ENCODE results near the gene SF1. TPM values are rescaled to one million over a fixed set of nuclear protein-coding genes. Genes with fewer than 3 reads are reported as not detected.

Gene SF1
- total RNA-seq, 1 experiment from 2014 or later = 83.7 TPM

Other genes with a start within 250 kb of the SF1 start
- gene SLC22A11, start 222.6 kb downstream of the SF1 start, total RNA-seq (2014; rRNA removed; shearing (Covaris generic)) = not detected in 2 replicates
- gene SLC22A12, start 187.3 kb downstream of the SF1 start, total RNA-seq (2014; rRNA removed; shearing (Covaris generic)) = not detected in 2 replicates
- gene NRXN2, start 55.3 kb downstream of the SF1 start, total RNA-seq (2014; rRNA removed; shearing (Covaris generic)) = 0.12 TPM in 1 of 2 replicates, not detected in the other
- gene RASGRP2, start 34.4 kb downstream of the SF1 start, total RNA-seq (2014; rRNA removed; shearing (Covaris generic)) = 0.42 TPM in 1 of 2 replicates, not detected in the other
- gene PYGM, start 18.6 kb downstream of the SF1 start, total RNA-seq (2014; rRNA removed; shearing (Covaris generic)) = 0.05 and 0.10 TPM in 2 replicates
- gene MAP4K2, start 24.7 kb upstream of the SF1 start, total RNA-seq (2014; rRNA removed; shearing (Covaris generic)) = 11.2 and 23.3 TPM in 2 replicates
- gene MEN1, start 32.0 kb upstream of the SF1 start, total RNA-seq (2014; rRNA removed; shearing (Covaris generic)) = 7.0 and 18.6 TPM in 2 replicates
- 0.02 and 0.54 TPM in 2 replicates for gene CDC42BPG, start 66.1 kb upstream of the SF1 start, total RNA-seq (2014; rRNA removed; shearing (Covaris generic))
- gene EHD1, start 100.1 kb upstream of the SF1 start, total RNA-seq (2014; rRNA removed; shearing (Covaris generic)) = 38.4 and 57.9 TPM in 2 replicates
- gene ATG2A, start 138.7 kb upstream of the SF1 start, total RNA-seq (2014; rRNA removed; shearing (Covaris generic)) = 12.6 and 16.0 TPM in 2 replicates
- 21.5 and 39.7 TPM in 2 replicates for gene PPP2R5B, start 146.1 kb upstream of the SF1 start, total RNA-seq (2014; rRNA removed; shearing (Covaris generic))
- not detected in 2 replicates for gene GPHA2, start 157.4 kb upstream of the SF1 start, total RNA-seq (2014; rRNA removed; shearing (Covaris generic))
- gene MAJIN, start 193.6 kb upstream of the SF1 start, total RNA-seq (2014; rRNA removed; shearing (Covaris generic)) = not detected in 2 replicates
- 5.9 and 6.2 TPM in 2 replicates for gene BATF2, start 218.4 kb upstream of the SF1 start, total RNA-seq (2014; rRNA removed; shearing (Covaris generic))
- gene ARL2, start 235.6 kb upstream of the SF1 start, total RNA-seq (2014; rRNA removed; shearing (Covaris generic)) = 137 and 169 TPM in 2 replicates
- 17.8 and 18.3 TPM in 2 replicates for gene SNX15, start 248.9 kb upstream of the SF1 start, total RNA-seq (2014; rRNA removed; shearing (Covaris generic))

Measured in M059J (cell line).